Upper lobe of left lung (tissue), 4 donors: ENCODE data around the gene B4GALNT4.

Experiments
- EP300 ChIP-seq, 4 donors: sonication (generic); formaldehyde crosslinking; IDR thresholded peaks; one replicate each; pipeline ENCODE4 v1.5.1; 2017; ENCODE audit warnings: antibody characterized with exemption in 4 of 4, control low read depth in 2 of 4
- POLR2A ChIP-seq, 4 donors: fragments of 450-650 bp; IDR thresholded peaks; one replicate each; pipeline ENCODE4 v1.5.1; 2016 to 2017; ENCODE audit warnings: antibody characterized with exemption in 4 of 4, mild to moderate bottlenecking in 2 of 4
- POLR2AphosphoS5 ChIP-seq, 2 donors: sonication (generic); formaldehyde crosslinking; IDR thresholded peaks; one replicate each; pipeline ENCODE4 v1.5.1; 2017; ENCODE audit warnings: antibody characterized with exemption in 2 of 2
- TF ChIP-seq, protein P1 (sequence below), 6 experiments: fragments of 450-650 bp in 4 of 6; fragments of 200-600 bp in 2 of 6; sonication (generic) in 2 of 6; IDR thresholded peaks; one replicate each; pipeline ENCODE4 v1.5.1; 2016 to 2019; ENCODE audit warnings: antibody characterized with exemption in 6 of 6

DNA sequence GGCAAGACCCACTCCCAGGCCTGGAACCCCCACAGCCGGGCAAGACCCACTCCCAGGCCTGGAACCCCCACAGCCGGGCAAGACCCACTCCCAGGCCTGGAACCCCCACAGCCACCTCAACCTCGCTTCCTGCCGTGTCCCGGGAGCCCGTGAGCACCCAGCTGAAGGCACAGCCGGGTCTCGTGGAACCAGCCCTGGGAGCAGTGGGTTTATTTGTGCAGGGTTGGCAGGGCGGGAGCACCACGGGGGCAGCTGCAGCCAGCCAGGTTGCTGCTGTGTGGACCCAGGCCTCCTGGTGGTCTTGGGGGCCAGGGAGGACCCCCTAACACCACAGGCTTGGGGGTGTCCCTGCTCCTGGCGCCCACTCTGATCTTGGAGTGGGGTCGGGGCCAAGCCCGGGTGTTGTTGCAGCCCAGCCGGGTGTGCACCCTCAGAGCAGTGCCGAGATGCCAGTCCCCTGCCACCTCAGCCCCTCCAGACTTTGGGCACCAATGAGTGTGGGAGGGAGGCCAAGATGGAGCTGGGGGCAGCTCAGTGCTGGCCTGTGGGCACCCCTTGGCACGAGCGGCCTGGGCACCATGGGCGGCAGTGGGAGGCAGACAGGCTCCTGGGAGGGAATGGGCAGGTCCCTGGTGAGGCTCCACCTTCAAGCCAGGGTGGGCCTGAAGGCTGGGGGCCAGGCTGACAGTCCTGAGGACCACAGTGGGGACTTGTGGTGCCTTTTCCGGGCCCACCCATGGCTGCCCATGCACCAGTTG lies 16.5 kb downstream of the B4GALNT4 start:
- TF ChIP-seq, protein P1, sequence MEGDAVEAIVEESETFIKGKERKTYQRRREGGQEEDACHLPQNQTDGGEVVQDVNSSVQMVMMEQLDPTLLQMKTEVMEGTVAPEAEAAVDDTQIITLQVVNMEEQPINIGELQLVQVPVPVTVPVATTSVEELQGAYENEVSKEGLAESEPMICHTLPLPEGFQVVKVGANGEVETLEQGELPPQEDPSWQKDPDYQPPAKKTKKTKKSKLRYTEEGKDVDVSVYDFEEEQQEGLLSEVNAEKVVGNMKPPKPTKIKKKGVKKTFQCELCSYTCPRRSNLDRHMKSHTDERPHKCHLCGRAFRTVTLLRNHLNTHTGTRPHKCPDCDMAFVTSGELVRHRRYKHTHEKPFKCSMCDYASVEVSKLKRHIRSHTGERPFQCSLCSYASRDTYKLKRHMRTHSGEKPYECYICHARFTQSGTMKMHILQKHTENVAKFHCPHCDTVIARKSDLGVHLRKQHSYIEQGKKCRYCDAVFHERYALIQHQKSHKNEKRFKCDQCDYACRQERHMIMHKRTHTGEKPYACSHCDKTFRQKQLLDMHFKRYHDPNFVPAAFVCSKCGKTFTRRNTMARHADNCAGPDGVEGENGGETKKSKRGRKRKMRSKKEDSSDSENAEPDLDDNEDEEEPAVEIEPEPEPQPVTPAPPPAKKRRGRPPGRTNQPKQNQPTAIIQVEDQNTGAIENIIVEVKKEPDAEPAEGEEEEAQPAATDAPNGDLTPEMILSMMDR (IDR thresholded peaks at IDR 0.05) = no peak
- TF ChIP-seq POLR2AphosphoS5 (IDR thresholded peaks at IDR 0.05) (no peak), EP300 (IDR thresholded peaks at IDR 0.05) (no peak), POLR2A (IDR thresholded peaks at IDR 0.05) (no peak)
